HG03280 (cell line): ENCODE results near the gene NPR2.

Source experiments
- ATAC-seq: cut with Tn5 transposase; IDR thresholded peaks from one replicate; pipeline ENCODE4 v1.9.1; 2021; ENCODE audit warnings: mild to moderate bottlenecking, moderate library complexity; ENCODE audit not compliant: unreplicated experiment

The NPR2 gene

DNA sequence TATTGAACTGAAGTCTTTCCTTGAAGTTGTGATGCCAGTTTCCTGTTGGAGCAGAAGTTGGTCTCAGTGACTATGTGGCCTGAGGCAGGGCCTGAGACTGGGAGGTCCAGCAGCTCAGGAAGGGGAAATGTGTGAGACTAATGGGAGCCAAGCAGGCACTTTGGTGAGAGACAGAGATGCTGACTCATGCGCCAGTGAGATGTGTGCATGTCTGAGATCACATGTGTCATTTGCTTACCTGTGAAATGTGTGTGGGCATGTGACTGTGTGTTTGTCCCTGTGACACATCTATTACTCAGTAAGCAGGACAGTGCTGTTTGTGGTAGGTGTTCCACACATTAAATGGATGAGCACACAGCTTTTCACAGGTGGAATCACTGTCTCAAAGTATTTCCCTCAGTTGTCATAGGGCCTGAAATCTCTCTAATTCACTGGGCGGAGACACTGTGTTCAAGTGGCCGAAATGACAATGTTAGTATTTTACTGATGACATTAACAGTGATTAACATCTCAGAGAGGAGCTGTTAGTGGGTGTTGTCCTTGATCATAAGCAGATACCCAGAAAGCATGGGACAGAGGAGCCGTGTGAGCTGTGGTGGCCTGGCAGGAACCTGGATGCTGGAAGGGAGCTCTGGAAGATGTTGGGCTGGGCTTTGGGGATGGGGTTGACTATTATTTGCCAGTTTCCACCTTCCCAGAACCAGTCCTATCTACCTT is 7.4 kb downstream of the NPR2 start:
- no peak for ATAC-seq

DNA sequence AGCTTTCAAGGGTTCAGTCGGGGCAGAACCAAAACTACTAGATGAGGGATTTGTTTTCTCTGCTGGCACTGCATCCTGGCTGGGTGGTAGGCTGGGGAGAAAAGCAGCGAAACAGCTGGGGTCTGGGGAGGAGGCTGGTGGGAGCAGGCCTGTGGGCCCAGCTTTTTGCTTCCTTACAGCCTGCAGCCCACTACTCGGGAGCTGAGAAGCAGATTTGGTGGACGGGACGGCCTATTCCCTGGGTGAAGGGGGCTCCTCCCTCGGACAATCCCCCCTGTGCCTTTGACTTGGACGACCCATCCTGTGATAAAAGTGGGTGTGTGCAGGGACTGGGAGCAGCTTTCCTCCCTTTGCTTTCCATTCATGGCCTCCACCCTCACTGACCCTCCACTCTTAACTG is 9.1 kb downstream of the NPR2 start:
- no peak for ATAC-seq

DNA sequence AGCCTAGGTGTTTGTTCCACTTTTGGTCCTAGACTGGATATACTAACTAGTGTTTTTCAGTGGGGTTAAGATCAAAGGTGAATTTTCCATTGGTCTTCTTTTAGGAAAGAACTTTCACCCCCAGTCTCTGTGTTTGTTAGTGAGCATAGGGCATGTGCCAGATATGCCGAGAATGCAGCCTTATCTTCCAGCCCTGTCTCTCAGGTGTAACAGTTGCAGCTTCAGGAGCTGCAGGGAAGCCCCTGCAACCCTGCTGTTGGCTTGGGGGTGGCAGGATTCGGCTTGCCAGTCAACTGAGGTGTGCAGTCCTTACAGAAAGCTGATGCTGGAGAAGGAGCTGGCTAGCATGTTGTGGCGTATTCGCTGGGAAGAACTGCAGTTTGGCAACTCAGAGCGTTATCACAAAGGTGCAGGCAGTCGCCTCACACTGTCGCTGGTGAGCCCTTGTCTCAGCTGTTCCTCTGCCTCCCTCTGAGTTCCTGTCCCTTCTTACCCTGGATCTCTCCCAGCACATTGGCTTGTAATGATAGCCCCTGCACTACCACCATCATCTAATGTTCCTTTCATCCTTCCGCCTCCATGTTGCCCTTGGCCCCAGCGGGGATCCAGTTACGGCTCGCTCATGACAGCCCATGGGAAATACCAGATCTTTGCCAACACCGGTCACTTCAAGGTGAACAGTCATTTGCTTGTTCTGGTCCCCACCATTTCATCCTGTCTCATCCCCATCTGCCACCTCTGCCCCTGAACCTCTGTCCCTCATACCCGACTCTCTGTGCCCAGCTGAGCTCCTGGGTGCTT is 10.1 kb downstream of the NPR2 start:
- ATAC-seq: no peak

DNA sequence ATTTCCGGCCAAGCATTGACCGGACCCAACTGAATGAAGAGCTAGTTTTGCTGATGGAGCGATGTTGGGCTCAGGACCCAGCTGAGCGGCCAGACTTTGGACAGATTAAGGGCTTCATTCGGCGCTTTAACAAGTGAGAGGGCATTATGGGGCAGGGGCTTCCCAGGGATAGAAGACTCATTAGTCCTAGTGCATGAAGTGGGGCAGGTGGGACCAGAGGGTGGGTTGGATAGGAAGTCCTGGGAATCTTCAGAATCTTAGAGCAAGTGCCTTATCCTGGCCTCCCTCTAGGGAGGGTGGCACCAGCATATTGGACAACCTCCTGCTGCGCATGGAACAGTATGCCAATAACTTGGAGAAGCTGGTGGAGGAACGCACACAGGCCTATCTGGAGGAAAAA is 14.7 kb downstream of the NPR2 start:
- no peak for ATAC-seq

DNA sequence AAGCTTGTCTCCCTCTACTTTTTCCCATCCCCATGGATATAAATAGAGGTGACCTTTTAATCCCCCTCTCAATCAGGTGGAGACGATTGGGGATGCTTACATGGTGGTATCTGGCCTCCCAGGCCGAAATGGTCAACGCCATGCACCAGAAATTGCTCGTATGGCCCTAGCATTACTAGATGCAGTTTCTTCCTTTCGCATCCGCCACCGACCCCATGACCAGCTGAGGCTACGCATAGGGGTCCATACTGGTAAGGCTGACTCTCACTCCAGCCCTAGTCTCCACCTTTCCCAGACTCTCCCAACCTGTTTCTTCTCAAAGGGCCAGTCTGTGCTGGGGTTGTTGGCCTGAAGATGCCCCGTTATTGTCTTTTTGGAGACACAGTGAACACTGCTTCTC is 17.0 kb downstream of the NPR2 start:
- ATAC-seq: no peak

DNA sequence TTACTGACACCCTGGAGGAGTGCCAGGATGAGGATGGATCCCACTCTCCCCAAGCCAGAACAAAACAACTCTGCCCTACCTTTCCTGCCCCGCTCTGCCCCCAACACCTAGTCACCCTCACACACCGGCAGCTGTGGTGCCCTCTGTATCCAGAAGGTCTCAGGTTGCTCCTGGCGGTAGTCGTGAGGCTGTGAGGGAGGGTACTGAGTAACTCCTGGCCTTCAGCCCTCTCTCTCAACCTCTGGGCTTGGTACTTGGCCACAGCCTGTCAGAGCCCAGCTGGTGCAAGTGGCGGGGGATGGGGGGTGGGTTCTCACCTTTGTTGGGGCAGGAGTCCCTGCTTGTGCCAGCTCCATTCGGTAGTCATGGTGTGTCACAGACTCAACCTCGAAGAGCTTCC is 18.7 kb downstream of the NPR2 start:
- no peak for ATAC-seq

DNA sequence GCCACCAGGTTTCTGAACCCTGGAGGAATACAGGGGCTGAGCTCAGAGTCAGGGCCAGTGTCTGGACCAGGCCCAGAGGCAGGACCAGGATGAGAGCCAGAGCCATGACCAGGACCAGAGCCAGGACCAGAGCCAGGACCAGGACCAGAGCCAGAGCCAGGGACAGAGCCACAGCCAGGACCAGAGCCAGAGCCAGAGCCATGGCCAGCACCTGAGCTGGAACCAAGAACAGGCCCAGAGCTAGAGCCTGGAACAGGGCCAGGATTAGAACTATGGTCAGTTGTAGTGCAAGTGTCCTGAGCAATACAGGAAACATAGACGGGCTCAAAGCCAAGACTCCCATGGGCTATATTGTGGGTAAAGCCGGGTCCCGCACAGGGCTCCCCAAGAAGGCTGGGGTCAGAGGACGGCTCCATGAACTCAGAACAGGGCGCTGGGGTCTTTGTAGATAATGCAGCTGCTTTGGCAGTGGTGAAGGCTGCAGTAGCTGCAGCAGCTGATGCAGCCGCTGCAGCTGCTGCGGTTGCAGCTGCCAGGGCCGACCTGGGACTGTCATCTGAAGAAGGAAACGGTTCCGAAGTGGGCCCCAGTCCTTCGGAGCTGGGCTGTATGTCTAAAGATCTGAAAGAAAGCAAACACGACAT is 20.1 kb downstream of the NPR2 start:
- ATAC-seq: no peak

DNA sequence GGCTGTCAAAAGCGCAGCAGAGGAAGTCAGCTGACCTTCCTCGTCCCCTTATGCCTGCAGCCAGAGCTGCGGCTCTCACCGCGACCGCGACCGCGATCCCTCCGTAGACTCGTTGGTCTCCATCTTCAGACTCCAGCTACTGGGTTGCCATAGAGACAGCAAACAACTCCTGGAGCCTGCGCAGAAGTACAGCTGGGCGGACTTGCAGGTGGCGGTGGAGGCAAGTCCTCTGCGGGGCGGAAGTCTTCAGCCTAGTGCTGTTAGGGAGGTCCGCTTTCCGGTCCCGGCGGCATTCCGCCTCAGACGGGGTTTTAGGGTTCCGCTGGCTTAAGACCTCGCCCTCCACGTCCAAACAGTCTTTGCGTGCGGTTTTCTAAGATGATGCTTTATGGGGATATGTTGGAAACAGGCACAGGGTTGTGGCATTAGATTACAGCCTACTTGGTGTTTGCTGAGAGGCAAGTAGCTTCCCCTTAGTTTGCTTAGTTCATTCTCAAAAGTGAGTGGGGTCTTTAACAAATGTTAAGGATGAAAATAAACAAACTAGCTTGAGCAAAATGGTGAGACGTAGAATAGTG is 20.7 kb downstream of the NPR2 start, which contains the start of gene SPAG8:
Gene SPAG8, minus strand, starts transcription at position 238 of the 578 bp plus-strand sequence. Its CDS starts 115 bp downstream, at position 123.
- peak; percentile 61 for ATAC-seq

DNA sequence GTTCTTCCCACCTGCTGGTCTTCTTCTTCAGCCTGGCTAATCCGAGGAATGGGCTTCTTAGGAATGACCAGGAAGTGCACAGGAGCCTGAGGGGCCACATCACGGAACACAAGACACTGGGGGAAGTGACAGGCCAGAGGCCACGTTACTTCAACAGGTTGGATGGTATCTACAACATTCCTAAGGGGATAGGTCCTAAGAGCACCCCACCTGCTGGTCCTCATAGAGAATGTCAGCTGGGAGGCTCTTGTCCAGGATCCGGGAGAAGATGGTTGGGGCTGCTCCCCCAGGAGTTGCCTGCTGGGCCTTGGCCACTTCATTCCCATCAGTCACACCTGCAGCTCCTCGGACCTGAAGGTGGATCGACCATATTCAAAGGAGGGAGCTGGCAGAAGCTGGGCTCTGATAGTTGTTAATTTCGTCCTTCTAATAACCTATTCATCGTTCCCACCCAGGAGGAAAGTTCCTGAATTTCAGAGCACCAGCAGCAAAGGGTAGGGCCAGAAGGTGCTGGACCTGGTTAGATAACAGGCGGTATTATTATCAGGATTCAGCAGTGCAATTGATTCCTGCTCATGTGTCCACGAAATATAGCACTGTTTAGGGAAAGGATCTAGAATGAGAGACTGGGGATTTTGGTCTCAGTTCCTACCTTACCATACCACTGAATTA is 22.2 kb downstream of the NPR2 start:
- ATAC-seq: no peak

DNA sequence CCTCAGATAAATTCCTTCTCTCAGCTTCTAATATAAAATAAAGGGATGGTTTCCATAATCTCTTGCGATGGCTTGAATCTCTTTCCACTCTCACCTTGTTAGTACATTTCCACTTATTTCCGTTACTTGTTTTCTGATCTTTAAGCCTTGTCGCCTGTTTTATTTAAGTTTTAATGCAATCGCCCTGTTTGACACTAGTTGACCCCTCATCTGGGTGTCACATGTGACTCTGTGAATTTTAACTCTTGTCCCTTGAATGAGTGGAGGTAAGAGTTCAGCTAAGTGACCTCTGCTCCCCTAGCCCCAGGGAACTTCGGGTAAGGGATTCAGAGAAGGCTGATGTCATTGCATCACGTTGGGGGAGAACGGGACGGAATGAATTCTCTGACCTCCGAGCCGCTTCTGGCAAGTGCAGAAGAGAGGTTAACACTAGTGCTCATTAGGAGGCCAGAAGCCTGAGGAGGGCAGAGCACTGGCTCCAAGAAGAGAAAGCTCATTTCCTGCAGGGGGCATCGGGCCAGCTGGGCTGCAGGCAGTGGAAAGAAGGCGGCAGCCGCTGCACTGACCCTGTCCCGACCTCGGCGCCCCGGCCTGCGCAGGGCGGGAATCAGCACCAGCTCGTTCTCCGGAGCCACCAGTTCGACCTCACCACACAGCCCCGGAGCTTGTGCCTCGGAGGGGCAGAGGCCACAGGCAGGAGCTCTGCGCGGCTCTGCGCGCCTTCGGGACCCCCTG is 22.9 kb downstream of the NPR2 start:
- peak; percentile 20 for ATAC-seq

DNA sequence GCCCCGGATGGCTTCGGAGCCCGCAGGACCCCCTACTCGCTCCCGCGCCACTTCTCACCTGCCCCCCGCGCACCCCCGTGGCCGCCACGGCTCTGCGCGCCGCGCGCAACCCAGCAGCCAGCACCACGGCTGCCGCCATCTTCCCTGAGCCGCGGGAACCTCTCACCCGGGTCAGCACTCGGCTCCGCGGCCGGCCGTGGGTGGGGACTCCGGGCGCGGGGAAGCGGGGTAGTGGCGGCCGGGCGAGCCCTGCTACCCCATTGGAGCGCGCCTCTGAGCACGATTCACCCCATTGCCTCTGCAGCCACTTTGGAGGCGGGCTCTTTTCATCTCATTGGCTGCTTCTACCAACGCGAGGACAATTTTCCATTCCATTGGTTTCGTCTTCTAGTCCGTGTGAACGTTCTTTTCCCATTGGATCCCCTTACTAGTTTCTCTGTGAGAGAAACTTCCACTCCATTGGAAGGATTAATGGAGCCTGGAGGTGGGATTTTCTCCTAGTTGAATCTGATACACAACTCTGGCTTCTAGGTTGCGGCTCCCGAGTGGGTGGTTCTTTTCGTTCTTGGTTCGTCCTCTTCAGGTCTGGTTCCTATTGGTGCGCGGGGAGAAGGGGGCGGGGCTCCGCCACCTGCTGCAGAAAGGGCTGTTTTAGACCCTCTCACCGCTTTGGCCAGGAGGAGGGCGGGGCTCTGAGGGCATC is 23.6 kb downstream of the NPR2 start, which contains the start of gene HINT2:
Gene HINT2, minus strand, starts transcription at position 202 of the 703 bp plus-strand sequence. Its CDS starts 63 bp downstream, at position 139.
- peak; percentile 68 for ATAC-seq

DNA sequence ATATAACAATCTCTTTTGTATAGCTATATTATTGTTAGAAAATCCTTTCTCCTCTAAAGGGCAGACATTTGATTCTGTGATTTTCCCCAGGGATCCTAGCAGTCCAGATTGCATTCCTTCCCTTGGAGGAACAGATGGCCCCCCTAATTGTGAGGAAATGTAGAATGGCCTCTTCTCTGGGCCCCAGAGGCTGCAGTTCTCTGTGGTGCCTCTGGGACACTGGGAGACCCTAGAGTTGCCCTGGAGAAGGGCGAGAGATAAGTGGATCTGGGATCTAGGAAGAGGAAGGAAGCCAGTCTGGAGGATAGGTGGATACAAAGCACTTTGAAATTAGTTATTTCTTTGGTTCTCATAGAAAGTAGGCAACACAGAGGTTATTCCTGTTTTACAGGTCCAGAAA is 25.3 kb downstream of the NPR2 start:
- no peak for ATAC-seq

DNA sequence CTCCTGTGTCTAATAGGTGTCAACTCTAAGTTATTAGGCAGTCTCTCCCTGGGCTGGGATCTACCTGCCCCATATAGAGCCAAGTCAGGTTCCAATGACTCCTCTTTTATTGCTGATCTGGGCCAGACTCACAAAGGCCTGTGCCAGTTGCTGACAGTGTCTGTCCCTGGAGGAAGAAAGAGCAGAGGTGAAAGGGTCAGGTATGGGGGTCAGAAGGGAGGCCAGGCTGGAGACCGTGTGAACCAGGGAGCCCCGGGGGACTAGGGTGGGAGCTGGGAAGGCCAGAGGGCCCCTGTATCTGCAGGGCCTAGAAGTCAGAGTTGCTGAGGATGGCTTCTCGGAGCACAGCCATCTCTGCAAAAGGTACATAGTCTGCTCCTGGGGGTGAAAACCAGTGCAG is 26.9 kb downstream of the NPR2 start:
- ATAC-seq: no peak

DNA sequence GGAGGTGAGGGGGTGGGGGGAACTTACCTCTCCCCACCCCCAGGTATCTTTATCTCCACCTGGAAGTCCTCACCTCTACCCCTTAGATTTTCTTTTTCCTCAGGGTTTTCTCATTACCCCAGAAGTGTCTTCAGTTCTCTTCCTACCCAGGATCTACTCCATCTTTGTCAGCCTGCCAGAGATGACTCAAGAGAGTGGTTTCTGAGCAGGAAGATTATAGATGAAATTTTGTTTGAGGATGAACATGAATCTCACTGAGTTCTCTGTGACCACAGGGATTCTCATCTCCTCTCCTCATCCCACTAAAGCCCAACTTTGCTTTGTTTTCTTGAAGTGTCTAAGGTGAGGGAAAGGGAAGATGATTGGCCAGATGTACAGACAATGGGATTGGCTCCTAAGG is 28.7 kb downstream of the NPR2 start:
- ATAC-seq: no peak

DNA sequence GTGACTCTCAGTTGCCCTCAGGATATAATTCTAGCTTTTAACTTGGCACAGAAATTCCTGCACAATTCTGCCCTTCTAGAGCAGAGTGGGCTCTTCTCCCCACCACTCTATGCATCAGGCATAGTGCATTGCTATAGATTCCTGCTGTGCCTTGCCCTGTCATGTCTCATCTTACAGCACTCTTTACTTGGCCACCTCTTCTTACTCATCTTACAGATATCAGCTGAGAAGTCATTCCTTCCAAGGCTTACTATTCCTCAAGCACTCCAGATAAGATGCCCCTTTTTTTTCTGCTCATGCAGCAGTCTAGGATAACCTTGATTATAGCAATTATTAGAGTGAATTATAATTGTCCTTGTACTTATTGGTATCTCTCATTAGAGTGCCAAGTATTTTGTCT is 31.5 kb downstream of the NPR2 start:
- no peak for ATAC-seq

DNA sequence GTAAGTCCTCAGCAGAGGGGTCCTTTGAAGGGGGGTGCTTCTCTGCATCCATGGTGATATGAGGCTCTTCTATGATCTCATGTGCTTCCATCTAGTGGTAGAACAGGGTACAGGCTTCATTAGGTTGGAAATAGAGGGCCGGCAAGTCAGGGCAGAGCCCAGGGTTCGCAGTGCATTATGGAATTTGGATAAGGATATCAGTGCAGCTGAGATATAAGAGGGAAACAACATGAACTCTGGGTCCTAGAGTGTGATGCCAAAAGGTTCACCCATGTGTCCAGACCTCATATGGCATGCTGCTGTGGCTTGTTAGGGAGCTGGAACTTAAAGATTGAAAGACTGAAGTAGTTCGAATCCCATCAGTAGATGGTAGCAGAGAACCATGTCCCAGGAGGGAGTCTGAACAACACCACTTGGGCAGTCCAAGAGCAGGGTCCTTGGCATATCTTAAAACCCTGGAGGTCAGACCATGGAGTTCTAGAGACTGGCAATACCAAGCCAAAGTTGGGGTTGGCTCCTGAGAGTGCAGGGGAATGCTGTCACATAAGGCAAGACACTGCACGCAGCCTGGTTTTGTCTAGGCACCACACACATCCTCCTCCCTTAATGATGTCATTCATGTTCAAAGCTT is 34.8 kb downstream of the NPR2 start:
- ATAC-seq: peak; percentile 46

DNA sequence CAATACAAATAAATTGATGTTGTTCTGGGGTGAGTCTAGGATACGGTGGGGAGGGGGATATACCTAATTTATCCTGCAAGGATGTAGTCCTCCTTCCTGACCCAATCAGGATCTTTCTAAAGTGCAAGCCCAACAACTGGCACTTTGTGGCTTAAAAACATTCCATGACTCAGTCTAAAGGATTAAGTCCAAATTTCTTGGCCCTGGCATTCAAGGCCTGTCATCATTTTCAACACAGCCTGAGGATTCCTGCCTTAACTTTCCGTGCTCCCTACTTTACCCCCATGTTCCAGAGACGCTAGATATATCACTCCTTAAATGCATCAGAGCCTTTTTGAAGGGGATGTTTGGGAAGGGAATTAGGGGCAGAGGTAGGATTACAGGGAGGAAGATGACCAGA is 36.1 kb downstream of the NPR2 start:
- ATAC-seq: no peak

DNA sequence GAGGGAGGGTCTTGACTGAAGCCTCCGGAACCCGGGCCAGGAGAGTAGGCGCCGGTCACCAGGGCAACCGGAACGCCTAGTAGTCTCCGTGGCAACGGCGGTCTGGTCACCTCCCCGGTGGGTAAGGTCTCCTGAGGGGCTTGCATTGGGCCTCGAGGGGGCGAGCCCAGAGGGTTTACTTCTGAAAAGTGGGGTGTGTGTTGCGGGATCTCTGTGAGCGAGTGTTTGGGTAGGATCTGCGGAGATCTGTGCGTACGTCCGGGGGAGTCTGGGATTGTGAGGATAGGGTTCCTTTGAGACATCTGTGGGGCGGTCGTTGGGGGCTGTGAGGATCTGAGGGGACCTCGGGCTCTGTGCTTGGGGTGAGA is 37.3 kb downstream of the NPR2 start, which contains the start of gene FAM221B:
Gene FAM221B, minus strand, starts transcription at position 17 of the 368 bp plus-strand sequence. CDS start 2,571 bp downstream, outside the sequence.
- ATAC-seq: peak; percentile 4
